ENCODE results near the gene PHACTR2. TPM values are rescaled to one million over a fixed set of nuclear protein-coding genes. Genes with fewer than 3 reads are reported as not detected.

PHACTR2 gene
- total RNA-seq, 1 donor from 2014 or later: 44.7 TPM

- FAIRE-seq: peak; percentile 13
- Histone ChIP-seq H3K27me3 (ENCODE audit: insufficient read depth, low read length) (no peaks in the 10 kb centered on the region), H3K4me2 (ENCODE audit: low read length) (no peak overlapping the region), H3K9ac (ENCODE audit: low read length) (no peak overlapping the region), H3K4me1 (ENCODE audit: insufficient read depth, low read length) (no peaks in the 10 kb centered on the region), H3K9me3 (ENCODE audit: insufficient read depth, low read depth, low read length) (peaks cover 3% of the 10 kb centered on the region), H3K79me2 (ENCODE audit: insufficient read depth, low read length) (peaks cover 35% of the 10 kb centered on the region), H4K20me1 (ENCODE audit: insufficient read depth, low read length) (peaks cover 24% of the 10 kb centered on the region), H3K4me3 (ENCODE audit: insufficient read depth, low read depth, low read length) (no peak overlapping the region), H3K36me3 (ENCODE audit: insufficient read depth, low read length) (no peaks in the 10 kb centered on the region), H3K27ac (ENCODE audit: low read depth, low read length) (no peak overlapping the region), H2AFZ (ENCODE audit: low read depth, low read length) (no peak overlapping the region)
- Mint-ChIP-seq H3K9me3 (ENCODE audit: unreplicated experiment) (peaks cover 2% of the 10 kb centered on the region), H3K4me1 (ENCODE audit: low read depth, unreplicated experiment) (no peaks in the 10 kb centered on the region), H3K4me3 (ENCODE audit: unreplicated experiment) (no peak overlapping the region), H3K27ac (ENCODE audit: unreplicated experiment) (no peak overlapping the region), H3K36me3 (ENCODE audit: low read depth, unreplicated experiment) (peaks cover 8% of the 10 kb centered on the region), H3K27me3 (ENCODE audit: low read depth, unreplicated experiment) (no peaks in the 10 kb centered on the region)
- TF ChIP-seq EZH2 (IDR thresholded peaks at IDR 0.05; ENCODE audit: insufficient read depth, low read length) (no peak), CTCF (IDR thresholded peaks at IDR 0.05; ENCODE audit: insufficient read depth, low read depth, low read length) (no peak)
- no peak for DNase-seq (ENCODE audit: low read depth)
Measured at GRCh38 chr6:143711714-143712113, 33.9 kb downstream of the PHACTR2 start.

GRCh38 chr6:143718472-143718871 lies 40.7 kb downstream of the PHACTR2 start:
- no peak overlapping the region for H3K4me3 ChIP-seq (ENCODE audit: insufficient read depth, low read depth, low read length)
- TF ChIP-seq CTCF (IDR thresholded peaks at IDR 0.05; ENCODE audit: insufficient read depth, low read depth, low read length) (no peak), EZH2 (IDR thresholded peaks at IDR 0.05; ENCODE audit: insufficient read depth, low read length) (no peak)
- DNase-seq (ENCODE audit: low read depth) (no peak), FAIRE-seq (no peak)
- Mint-ChIP-seq H3K27ac (ENCODE audit: unreplicated experiment) (no peak overlapping the region), H3K4me3 (ENCODE audit: unreplicated experiment) (no peak overlapping the region), H3K4me1 (ENCODE audit: low read depth, unreplicated experiment) (no peaks in the 10 kb centered on the region), H3K36me3 (ENCODE audit: low read depth, unreplicated experiment) (peaks cover 8% of the 10 kb centered on the region), H3K27me3 (ENCODE audit: low read depth, unreplicated experiment) (no peaks in the 10 kb centered on the region), H3K9me3 (ENCODE audit: unreplicated experiment) (peaks cover 5% of the 10 kb centered on the region)
- H3K9me3 ChIP-seq (ENCODE audit: insufficient read depth, low read depth, low read length): peaks cover 2% of the 10 kb centered on the region
- no peaks in the 10 kb centered on the region for H3K79me2 ChIP-seq (ENCODE audit: insufficient read depth, low read length)
- no peaks in the 10 kb centered on the region for H3K4me1 ChIP-seq (ENCODE audit: insufficient read depth, low read length)
- H3K27me3 ChIP-seq (ENCODE audit: insufficient read depth, low read length): no peaks in the 10 kb centered on the region
- H3K36me3 ChIP-seq (ENCODE audit: insufficient read depth, low read length): peaks cover 6% of the 10 kb centered on the region
- no peak overlapping the region for H3K9ac ChIP-seq (ENCODE audit: low read length)
- H2AFZ ChIP-seq (ENCODE audit: low read depth, low read length): no peak overlapping the region
- no peak overlapping the region for H3K27ac ChIP-seq (ENCODE audit: low read depth, low read length)
- no peak overlapping the region for H3K4me2 ChIP-seq (ENCODE audit: low read length)
- H4K20me1 ChIP-seq (ENCODE audit: insufficient read depth, low read length): peaks cover 13% of the 10 kb centered on the region

DNA sequence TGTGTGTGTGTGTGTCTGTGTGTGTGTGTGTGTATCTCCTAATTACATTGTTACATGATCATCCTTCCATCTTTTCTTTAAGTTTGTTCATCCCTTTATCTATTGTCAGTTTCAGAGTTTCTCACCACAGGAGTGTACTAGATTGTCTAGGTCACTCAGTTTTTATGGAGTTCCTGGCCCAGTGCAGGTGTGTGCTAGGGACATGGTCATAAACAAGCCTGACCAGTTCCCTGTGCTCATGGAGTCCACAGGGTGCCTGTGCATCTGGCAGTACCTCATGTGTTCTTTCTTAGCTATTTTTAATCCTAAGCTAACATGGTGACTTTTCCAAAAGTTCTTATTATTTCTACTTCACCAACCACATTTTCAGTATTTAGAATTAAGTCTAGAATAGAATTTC lies 43.9 kb downstream of the PHACTR2 start:
- peaks cover 9% of the 10 kb centered on the region for H3K36me3 ChIP-seq (ENCODE audit: insufficient read depth, low read length)
- peaks cover 11% of the 10 kb centered on the region for H3K36me3 Mint-ChIP-seq (ENCODE audit: low read depth, unreplicated experiment)

More for the DNA sequence above, 43.9 kb downstream of the PHACTR2 start:
- no peak overlapping the region for H2AFZ ChIP-seq (ENCODE audit: low read depth, low read length)
- H3K27me3 ChIP-seq (ENCODE audit: insufficient read depth, low read length): no peaks in the 10 kb centered on the region
- H3K9ac ChIP-seq (ENCODE audit: low read length): no peak overlapping the region
- peaks cover 5% of the 10 kb centered on the region for H3K9me3 Mint-ChIP-seq (ENCODE audit: unreplicated experiment)
- no peak for DNase-seq (ENCODE audit: low read depth)
- no peaks in the 10 kb centered on the region for H3K9me3 ChIP-seq (ENCODE audit: insufficient read depth, low read depth, low read length)
- no peak for TF ChIP-seq CTCF (IDR thresholded peaks at IDR 0.05; ENCODE audit: insufficient read depth, low read depth, low read length)
- no peak for TF ChIP-seq EZH2 (IDR thresholded peaks at IDR 0.05; ENCODE audit: insufficient read depth, low read length)
- H3K4me3 ChIP-seq (ENCODE audit: insufficient read depth, low read depth, low read length): no peak overlapping the region
- no peak overlapping the region for H3K4me2 ChIP-seq (ENCODE audit: low read length)
- H3K27ac Mint-ChIP-seq (ENCODE audit: unreplicated experiment): no peak overlapping the region
- no peaks in the 10 kb centered on the region for H3K4me1 Mint-ChIP-seq (ENCODE audit: low read depth, unreplicated experiment)
- no peak overlapping the region for H3K27ac ChIP-seq (ENCODE audit: low read depth, low read length)
- no peak overlapping the region for H3K4me3 Mint-ChIP-seq (ENCODE audit: unreplicated experiment)
- no peak for FAIRE-seq
- peaks cover 5% of the 10 kb centered on the region for H4K20me1 ChIP-seq (ENCODE audit: insufficient read depth, low read length)
- peaks cover 3% of the 10 kb centered on the region for H3K79me2 ChIP-seq (ENCODE audit: insufficient read depth, low read length)
- H3K4me1 ChIP-seq (ENCODE audit: insufficient read depth, low read length): no peaks in the 10 kb centered on the region
- no peaks in the 10 kb centered on the region for H3K27me3 Mint-ChIP-seq (ENCODE audit: low read depth, unreplicated experiment)

All from astrocyte (in vitro differentiated cells and primary cell).